ENCODE data around the gene GJB6. TPM values are rescaled to one million over a fixed set of nuclear protein-coding genes. Genes with fewer than 3 reads are reported as not detected.
"Not testable (repeated sequence)": the region's sequence is repeated elsewhere in the genome, so short reads cannot be mapped to it uniquely, and the experiment has no call there.

Gene GJB6
- total RNA-seq (not detected), polyA plus RNA-seq (ENCODE audit: insufficient read depth, low read depth, low replicate concordance) (not detected)
- long read RNA-seq, donor 1 = 0 reads
- long read RNA-seq, donor 2 = 0 reads
- long read RNA-seq, donor 3, partial matches to known transcripts = 0 of 4 reads
- long read RNA-seq, donor 3, other reads (novel, unspliced or antisense) = 0 of 4 reads
- long read RNA-seq, donor 4 = 0 reads
- long read RNA-seq, donor 5 = 0 reads
- long read RNA-seq, donor 6 = 0 reads
- long read RNA-seq, donor 7 = 0 reads
- long read RNA-seq, donor 8 = 0 reads
- long read RNA-seq, donor 9, partial matches to known transcripts = 0 of 1 reads
- long read RNA-seq, donor 9, other reads (novel, unspliced or antisense) = 0 of 1 reads
- long read RNA-seq, donor 10 = 0 reads

GRCh38 chr13:20231839-20232555 is at the start of gene GJB6:
Gene GJB6, minus strand, starts transcription at chr13:20232319. Its CDS starts 8,839 bp downstream, at chr13:20223480.
- Histone ChIP-seq H3K9ac (ENCODE audit: low read length in 3 of 3) (no peak within 1 kb of the TSS), H3K4me1 (ENCODE audit: control insufficient read depth in 2 of 3, insufficient read depth in 2 of 3, low read depth in 1 of 3, low read length in 3 of 3) (no peaks in the 10 kb centered on the region), H3K36me3 (ENCODE audit: control insufficient read depth in 2 of 3, insufficient read depth in 3 of 3, low read length in 3 of 3) (no peaks in the 10 kb centered on the region), H3K4me3 (ENCODE audit: low read length in 3 of 3) (peak within 1 kb of the TSS in 1 of 3 donors; percentile 32), H3K27me3 (ENCODE audit: control insufficient read depth, insufficient read depth, low read length) (peaks cover 8% of the 10 kb centered on the region), H3K27ac (ENCODE audit: low read depth in 2 of 2, low read length in 2 of 2) (no peak within 1 kb of the TSS), H3K9me3 (ENCODE audit: control insufficient read depth in 2 of 3, insufficient read depth in 1 of 3, low read length in 3 of 3) (no peaks in the 10 kb centered on the region)
- FAIRE-seq = no peak
- intact Hi-C loops (cut with DNase I) = no loop called here
- TF ChIP-seq CTCF (IDR thresholded peaks at IDR 0.05; ENCODE audit: borderline replicate concordance, extremely low read depth, insufficient read depth) = no peak
- peak in 4 of 5 donors; percentile 56 to 74 (median 67) for DNase-seq

DNA sequence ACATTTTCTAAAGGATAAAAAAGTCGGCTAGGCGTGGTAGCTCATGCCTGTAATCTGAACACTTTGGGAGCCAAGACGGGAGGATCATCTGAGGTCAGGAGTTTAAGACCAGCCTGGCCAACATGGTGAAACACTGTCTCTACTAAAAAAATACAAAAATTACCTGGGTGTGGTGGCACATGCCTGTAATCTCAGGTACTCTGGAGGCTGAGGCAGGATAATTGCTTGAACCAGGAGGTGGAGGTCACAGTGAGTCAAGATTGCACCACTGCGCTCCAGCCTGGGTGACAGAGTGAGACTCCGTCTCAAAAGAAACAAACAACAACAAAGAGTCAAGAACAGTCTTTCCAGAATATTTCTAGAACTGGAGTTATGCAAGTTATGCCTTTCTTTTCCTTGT is 44.8 kb upstream of the GJB6 start:
- DNase-seq; H3K9ac ChIP-seq (ENCODE audit: low read length in 3 of 3); H3K4me1 ChIP-seq (ENCODE audit: control insufficient read depth in 2 of 3, insufficient read depth in 2 of 3, low read depth in 1 of 3, low read length in 3 of 3); H3K4me3 ChIP-seq (ENCODE audit: low read length in 3 of 3); H3K36me3 ChIP-seq (ENCODE audit: control insufficient read depth in 2 of 3, insufficient read depth in 3 of 3, low read length in 3 of 3); H3K27me3 ChIP-seq (ENCODE audit: control insufficient read depth, insufficient read depth, low read length); H3K27ac ChIP-seq (ENCODE audit: low read depth in 2 of 2, low read length in 2 of 2); H3K9me3 ChIP-seq (ENCODE audit: control insufficient read depth in 2 of 3, insufficient read depth in 1 of 3, low read length in 3 of 3); FAIRE-seq; intact Hi-C loops (cut with DNase I): not testable (repeated sequence)

DNA sequence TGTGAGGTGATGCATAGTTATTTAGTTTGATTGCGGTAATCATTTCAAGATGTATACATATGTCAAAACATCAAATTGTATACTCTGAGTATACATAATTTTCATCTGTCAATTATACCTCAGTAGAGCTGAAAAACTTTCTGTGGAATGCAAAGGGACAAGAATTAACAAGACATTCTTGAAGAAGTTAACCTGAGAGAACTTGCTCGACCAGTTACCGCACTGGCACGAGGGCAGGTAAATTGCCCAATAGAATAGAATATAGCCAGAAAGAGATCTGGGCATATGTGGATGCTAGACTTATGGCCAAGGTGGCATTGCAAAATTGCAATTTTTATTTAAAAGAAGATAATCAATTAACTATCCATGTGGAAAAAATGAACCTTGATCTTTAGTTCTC is 42.3 kb upstream of the GJB6 start:
- H3K27me3 ChIP-seq (ENCODE audit: control insufficient read depth, insufficient read depth, low read length) = no peaks in the 10 kb centered on the region
- intact Hi-C loops (cut with DNase I) = no loop called here
- no peak overlapping the region for H3K27ac ChIP-seq (ENCODE audit: low read depth in 2 of 2, low read length in 2 of 2)
- H3K9me3 ChIP-seq (ENCODE audit: control insufficient read depth in 2 of 3, insufficient read depth in 1 of 3, low read length in 3 of 3) = no peaks in the 10 kb centered on the region
- H3K36me3 ChIP-seq (ENCODE audit: control insufficient read depth in 2 of 3, insufficient read depth in 3 of 3, low read length in 3 of 3) = no peaks in the 10 kb centered on the region
- no peak overlapping the region for H3K4me3 ChIP-seq (ENCODE audit: low read length in 3 of 3)
- H3K4me1 ChIP-seq (ENCODE audit: control insufficient read depth in 2 of 3, insufficient read depth in 2 of 3, low read depth in 1 of 3, low read length in 3 of 3) = no peaks in the 10 kb centered on the region
- H3K9ac ChIP-seq (ENCODE audit: low read length in 3 of 3) = no peak overlapping the region
- peak in 2 of 5 donors; percentile 31 to 41 for DNase-seq
- no peak for FAIRE-seq
- no peak for TF ChIP-seq CTCF (IDR thresholded peaks at IDR 0.05; ENCODE audit: borderline replicate concordance, extremely low read depth, insufficient read depth)

DNA sequence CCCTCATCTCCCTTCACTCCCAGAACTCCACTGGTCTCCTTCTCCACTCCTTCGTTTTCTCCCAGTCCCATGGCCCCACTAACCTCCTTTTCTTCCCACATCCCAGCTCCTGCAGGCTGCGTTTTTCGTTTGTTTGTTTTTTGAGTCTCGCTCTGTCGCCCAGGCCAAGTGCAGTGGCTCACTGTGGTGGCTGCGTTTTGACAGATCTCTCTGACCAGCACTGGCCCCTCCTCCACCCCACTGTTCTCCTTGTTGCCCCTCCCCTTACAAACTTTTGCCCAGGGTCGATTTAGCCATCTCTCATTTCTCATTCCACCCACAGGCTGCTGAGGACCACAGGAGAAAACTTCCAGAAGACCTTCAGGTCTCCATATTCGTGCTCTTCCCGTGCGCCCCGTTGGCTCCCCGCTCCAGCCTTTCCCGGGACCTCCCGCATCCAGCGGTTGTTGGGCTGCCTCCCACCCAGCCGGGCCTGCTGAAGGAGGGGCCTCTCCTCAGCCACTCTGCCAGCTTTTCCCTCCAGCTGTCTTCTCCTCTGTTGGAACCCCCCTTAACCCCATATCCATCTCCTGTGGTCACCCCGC is 40.6 kb upstream of the GJB6 start:
- no peak overlapping the region for H3K27ac ChIP-seq (ENCODE audit: low read depth in 2 of 2, low read length in 2 of 2)
- H3K27me3 ChIP-seq (ENCODE audit: control insufficient read depth, insufficient read depth, low read length) = no peaks in the 10 kb centered on the region
- intact Hi-C loops (cut with DNase I) = no loop called here
- no peaks in the 10 kb centered on the region for H3K4me1 ChIP-seq (ENCODE audit: control insufficient read depth in 2 of 3, insufficient read depth in 2 of 3, low read depth in 1 of 3, low read length in 3 of 3)
- H3K9ac ChIP-seq (ENCODE audit: low read length in 3 of 3) = no peak overlapping the region
- H3K36me3 ChIP-seq (ENCODE audit: control insufficient read depth in 2 of 3, insufficient read depth in 3 of 3, low read length in 3 of 3) = no peaks in the 10 kb centered on the region
- DNase-seq (peak in 4 of 5 donors; percentile 52 to 56 (median 53)), FAIRE-seq (no peak)
- no peak overlapping the region for H3K4me3 ChIP-seq (ENCODE audit: low read length in 3 of 3)
- H3K9me3 ChIP-seq (ENCODE audit: control insufficient read depth in 2 of 3, insufficient read depth in 1 of 3, low read length in 3 of 3) = no peaks in the 10 kb centered on the region
- TF ChIP-seq CTCF (IDR thresholded peaks at IDR 0.05; ENCODE audit: borderline replicate concordance, extremely low read depth, insufficient read depth) = no peak

Data from kidney (tissue), 22 donors.